IMR-90 (cell line): ENCODE results near the gene GUCY1B1. TPM values are rescaled to one million over a fixed set of nuclear protein-coding genes. Genes with fewer than 3 reads are reported as not detected.

Source experiments
- ATAC-seq: fragments of 200-7000 bp; cut with Tn5 transposase; 2 replicates; pipeline ENCODE4 v1.9.1; 2020; ENCODE audit warnings: low read depth, mild to moderate bottlenecking, moderate library complexity
- BruUV-seq: library from RNA; stranded (reverse); fragments of 400-500 nt; replicated peaks from 2 replicates; lab custom pipeline; 2021; lab: Mats Ljungman, UMichigan
- CTCF ChIA-PET: fragments of 300-600 bp; formaldehyde crosslinking; extraction: SDS; loops from one replicate; lab custom pipeline; 2021; ENCODE audit warnings: antibody characterized with exemption; lab: Yijun Ruan, JAX
- POLR2A ChIA-PET: fragments of 300-600 bp; sonication (Branson Sonifier 250); formaldehyde crosslinking; loops from one replicate; lab custom pipeline; 2022; ENCODE audit warnings: antibody characterized with exemption; ENCODE audit not compliant: unreplicated experiment; lab: Charles Lee
- DNase-seq: peaks from one replicate; pipeline ENCODE4 v3.0.0; 2013
- H2AFZ ChIP-seq: replicated peaks from 2 replicates; pipeline ENCODE3; 2013; ENCODE audit warnings: low read length, mild to moderate bottlenecking; ENCODE audit not compliant: poor library complexity
- H2AK5ac ChIP-seq: 2 replicates; pipeline ENCODE4 v1.6.1; 2013; ENCODE audit warnings: low read depth, low read length, inconsistent platforms
- H2AK9ac ChIP-seq: replicated peaks from 2 replicates; pipeline ENCODE3; 2013; ENCODE audit warnings: mild to moderate bottlenecking, low read depth, low read length, moderate library complexity; ENCODE audit not compliant: poor library complexity
- H2BK120ac ChIP-seq: 2 replicates; pipeline ENCODE4 v1.6.1; 2013; ENCODE audit warnings: low read depth, low read length, inconsistent platforms
- H2BK15ac ChIP-seq: 3 replicates; pipeline ENCODE4 v1.6.1; 2013; ENCODE audit warnings: low read depth, low read length, inconsistent platforms
- H2BK20ac ChIP-seq: 2 replicates; pipeline ENCODE4 v1.6.1; 2013; ENCODE audit warnings: low read depth, mild to moderate bottlenecking, inconsistent platforms, low read length, moderate library complexity
- H2BK5ac ChIP-seq: 2 replicates; pipeline ENCODE4 v1.6.1; 2013; ENCODE audit warnings: mild to moderate bottlenecking, low read depth, low read length, inconsistent platforms; ENCODE audit not compliant: poor library complexity, severe bottlenecking
- H3K14ac ChIP-seq: replicated peaks from 2 replicates; pipeline ENCODE4 v1.6.1; 2013; ENCODE audit warnings: low read depth, low read length, inconsistent platforms
- H3K18ac ChIP-seq: 2 replicates; pipeline ENCODE4 v1.6.1; 2013; ENCODE audit warnings: low read depth, low read length, control low read depth
- H3K23ac ChIP-seq: 2 replicates; pipeline ENCODE4 v1.6.1; 2013; ENCODE audit warnings: low read depth, low read length, inconsistent platforms
- H3K27ac ChIP-seq: 2 replicates; pipeline ENCODE4 v1.5.1; 2013; ENCODE audit warnings: mild to moderate bottlenecking, control low read depth, low read length; ENCODE audit not compliant: insufficient read depth
- H3K27me3 ChIP-seq: 2 replicates; pipeline ENCODE4 v1.6.1; 2013; ENCODE audit warnings: low read length; ENCODE audit not compliant: control insufficient read depth, insufficient read depth
- H3K36me3 ChIP-seq: 2 replicates; pipeline ENCODE4 v1.6.1; 2013; ENCODE audit warnings: low read length, mixed read lengths; ENCODE audit not compliant: control insufficient read depth, insufficient read depth
- H3K4ac ChIP-seq: 2 replicates; pipeline ENCODE4 v1.6.1; 2013; ENCODE audit warnings: low read depth, low read length, inconsistent platforms
- H3K4me1 ChIP-seq: 2 replicates; pipeline ENCODE4 v1.6.1; 2013; ENCODE audit warnings: low read length, mixed read lengths; ENCODE audit not compliant: control insufficient read depth, insufficient read depth
- H3K4me2 ChIP-seq: 2 replicates; pipeline ENCODE4 v1.6.1; 2013; ENCODE audit warnings: low read depth, mild to moderate bottlenecking, control low read depth, low read length, moderate library complexity
- H3K4me3 ChIP-seq: 2 replicates; pipeline ENCODE4 v1.5.1; 2013; ENCODE audit warnings: low read depth, mild to moderate bottlenecking, control low read depth, low read length, moderate library complexity; ENCODE audit not compliant: insufficient read depth
- H3K56ac ChIP-seq: 2 replicates; pipeline ENCODE4 v1.6.1; 2013; ENCODE audit warnings: low read length, inconsistent platforms; ENCODE audit not compliant: insufficient read depth; ENCODE audit errors: extremely low read depth
- H3K79me1 ChIP-seq, 2 experiments: 2 replicates each; pipeline ENCODE4 v1.6.1; 2013; ENCODE audit warnings: low read length in 2 of 2, inconsistent platforms in 1 of 2, low read depth in 1 of 2
- H3K9ac ChIP-seq: 2 replicates; pipeline ENCODE4 v1.6.1; 2013; ENCODE audit warnings: low read depth, low read length, control low read depth
- H3K9me1 ChIP-seq: 2 replicates; pipeline ENCODE4 v1.6.1; 2013; ENCODE audit warnings: low read length, inconsistent platforms; ENCODE audit not compliant: insufficient read depth
- H3K9me3 ChIP-seq: 2 replicates; pipeline ENCODE4 v1.6.1; 2013; ENCODE audit warnings: low read length; ENCODE audit not compliant: control insufficient read depth, insufficient read depth
- H4K20me1 ChIP-seq: 2 replicates; pipeline ENCODE4 v1.6.1; 2013; ENCODE audit warnings: low read length, inconsistent platforms; ENCODE audit not compliant: insufficient read depth
- H4K5ac ChIP-seq: 2 replicates; pipeline ENCODE4 v1.6.1; 2013; ENCODE audit warnings: mild to moderate bottlenecking, low read depth, low read length, control low read depth
- H4K8ac ChIP-seq, 2 experiments: 2 replicates each; pipeline ENCODE4 v1.6.1; 2013; ENCODE audit warnings: low read depth in 2 of 2, low read length in 2 of 2, control low read depth in 1 of 2, inconsistent platforms in 1 of 2
- H4K91ac ChIP-seq: 2 replicates; pipeline ENCODE4 v1.6.1; 2013; ENCODE audit warnings: low read depth, low read length, inconsistent platforms; ENCODE audit not compliant: insufficient read depth
- BHLHE40 ChIP-seq: fragments of 150-350 bp; IDR thresholded peaks from 2 replicates; pipeline ENCODE4 v1.6.1; 2016; ENCODE audit warnings: mild to moderate bottlenecking, low read depth, low read length
- CEBPB ChIP-seq: IDR thresholded peaks from 2 replicates; pipeline ENCODE4 v1.6.1; 2012; ENCODE audit warnings: low read depth, low read length, improper control_type of control experiment
- CHD1 ChIP-seq: IDR thresholded peaks from 2 replicates; pipeline ENCODE4 v1.6.1; 2012; ENCODE audit warnings: low read depth, low read length, improper control_type of control experiment
- FOS ChIP-seq: fragments of 150-350 bp; IDR thresholded peaks from 2 replicates; pipeline ENCODE4 v1.6.1; 2016; ENCODE audit warnings: low read depth, low read length
- MAFK ChIP-seq: IDR thresholded peaks from 2 replicates; pipeline ENCODE4 v1.6.1; 2012; ENCODE audit warnings: low read depth, low read length, improper control_type of control experiment
- MAZ ChIP-seq: IDR thresholded peaks from 2 replicates; pipeline ENCODE4 v1.6.1; 2012; ENCODE audit warnings: low read depth, mild to moderate bottlenecking, low read length, improper control_type of control experiment, moderate library complexity, borderline replicate concordance
- MXI1 ChIP-seq: IDR thresholded peaks from 2 replicates; pipeline ENCODE4 v1.6.1; 2012; ENCODE audit warnings: low read depth, mild to moderate bottlenecking, low read length, moderate library complexity, borderline replicate concordance
- NFE2L2 ChIP-seq: fragments of 150-350 bp; IDR thresholded peaks from 2 replicates; pipeline ENCODE4 v1.6.1; 2016; ENCODE audit warnings: low read depth, mild to moderate bottlenecking, low read length
- POLR2A ChIP-seq: IDR thresholded peaks from 2 replicates; pipeline ENCODE4 v1.6.1; 2012; ENCODE audit warnings: mild to moderate bottlenecking, low read depth, low read length
- RAD21 ChIP-seq: IDR thresholded peaks from 2 replicates; pipeline ENCODE4 v1.6.1; 2012; ENCODE audit warnings: low read length, improper control_type of control experiment
- RCOR1 ChIP-seq: IDR thresholded peaks from 2 replicates; pipeline ENCODE4 v1.6.1; 2012; ENCODE audit warnings: mild to moderate bottlenecking, low read length, improper control_type of control experiment; ENCODE audit not compliant: insufficient replicate concordance
- RFX5 ChIP-seq: IDR thresholded peaks from 2 replicates; pipeline ENCODE4 v1.8.0; 2012; ENCODE audit warnings: low read depth, mild to moderate bottlenecking, low read length, moderate library complexity
- SMC3 ChIP-seq: fragments of 150-350 bp; IDR thresholded peaks from 2 replicates; pipeline ENCODE4 v1.6.1; 2016; ENCODE audit warnings: low read depth, mild to moderate bottlenecking, antibody characterized with exemption, low read length, moderate library complexity
- WGBS, 2 experiments: methylation state at CpG; one replicate each; pipeline versions ENCODE4 v1.1.5 to v1.1.7; 2013; ENCODE audit warnings: missing lambda C conversion rate in 2 of 2; ENCODE audit not compliant: insufficient read length in 1 of 2; ENCODE audit errors: extremely low coverage in 2 of 2; 5-methylcytosine and 5-hydroxymethylcytosine counted together
- dilution Hi-C: fragments of 300-500 bp; cut with HindIII; formaldehyde crosslinking; loops from one replicate; pipeline ENCODE4 v1.14.3; 2018; ENCODE audit warnings: low sequenced_read_pairs; ENCODE audit not compliant: unreplicated experiment
- in situ Hi-C: fragments of 300-500 bp; cut with MboI; formaldehyde crosslinking; loops from 3 replicates; pipeline ENCODE4 v1.14.3; 2019; ENCODE audit warnings: low sequenced_read_pairs, inconsistent platforms, mixed read lengths
- intact Hi-C: fragments of 100-400 bp; cut with micrococcal nuclease; formaldehyde crosslinking; loops from 2 replicates; pipeline ENCODE4 v1.10.0; 2022
- polyA plus RNA-seq, 3 experiments: library from polyadenylated mRNA; depleted of rRNA; stranded (reverse); fragments of >200 nt; gene quantifications; 2 replicates each; pipeline ENCODE4 v1.2.3, GENCODE V29; 2012; ENCODE audit warnings: low replicate concordance in 1 of 3
- total RNA-seq: library from RNA; depleted of rRNA; stranded (reverse); fragments of >200 nt; gene quantifications from 2 replicates; pipeline ENCODE4 v1.2.3, GENCODE V29; 2012
- TF ChIP-seq, protein P1 (sequence below): fragments of 150-350 bp; IDR thresholded peaks from 2 replicates; pipeline ENCODE4 v1.6.1; 2016; ENCODE audit warnings: low read depth, mild to moderate bottlenecking, low read length, moderate library complexity, borderline replicate concordance
- TF ChIP-seq, protein P2 (sequence below): conservative IDR thresholded peaks from 2 replicates; pipeline ENCODE4 v1.5.1; 2012; ENCODE audit warnings: mild to moderate bottlenecking, low read depth, low read length, improper control_type of control experiment
- TF ChIP-seq, protein P3 (sequence below): fragments of 150-350 bp; IDR thresholded peaks from 2 replicates; pipeline ENCODE4 v1.6.1; 2017; ENCODE audit warnings: mild to moderate bottlenecking, antibody characterized with exemption, low read length, low read depth

Gene GUCY1B1
- total and polyA plus RNA-seq, 2 of the 4 experiments (the other 2 are of a cell fraction): 2.9 to 3.8 TPM

DNA sequence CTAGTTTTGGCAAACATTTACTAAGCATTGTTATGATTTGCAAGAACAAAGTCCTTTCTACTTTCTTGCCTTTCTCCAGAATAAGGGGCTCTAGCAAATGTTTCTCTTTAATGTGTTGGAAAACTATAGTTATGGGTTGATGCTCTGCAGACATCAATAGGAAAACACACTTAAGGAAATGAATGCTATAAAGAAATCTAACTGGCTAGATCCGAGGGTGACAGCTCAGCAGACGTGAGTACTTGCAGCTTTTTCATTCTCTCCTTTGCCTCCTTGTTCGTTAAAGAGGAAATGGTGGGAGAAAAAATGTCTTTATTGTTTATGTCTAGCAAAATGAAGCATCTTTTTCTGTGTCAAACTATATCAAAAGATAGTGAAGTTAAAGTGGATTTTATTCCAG is 6.3 kb downstream of the GUCY1B1 start:
- Histone ChIP-seq H3K4me2 (no peak overlapping the region), H3K27me3 (no peaks in the 10 kb centered on the region), H3K9me3 (no peaks in the 10 kb centered on the region), H2AFZ (no peak overlapping the region), H2BK15ac (no peak overlapping the region), H3K4me3 (no peak overlapping the region), H2BK5ac (no peak overlapping the region), H3K18ac (no peak overlapping the region), H3K9ac (no peak overlapping the region), H2AK5ac (no peak overlapping the region), H3K4ac (no peak overlapping the region), H3K23ac (no peak overlapping the region), H4K91ac (no peak overlapping the region), H4K5ac (no peak overlapping the region), H3K56ac (no peak overlapping the region), H2BK120ac (no peak overlapping the region), H3K36me3 (no peaks in the 10 kb centered on the region; the same call in 1 of the 2 replicates), H4K20me1 (no peaks in the 10 kb centered on the region), H3K27ac (no peak overlapping the region), H2BK20ac (no peak overlapping the region), H3K9me1 (no peaks in the 10 kb centered on the region), H4K8ac (no peak overlapping the region), H3K4me1 (peaks cover 4% of the 10 kb centered on the region; the same call in 1 of the 2 replicates), H3K79me1 (no peaks in the 10 kb centered on the region), H2AK9ac (no peak overlapping the region), H3K14ac (no peak overlapping the region)
- dilution Hi-C loops (no loop called here), intact Hi-C loops (loop anchor here (5.0 kb wide), 1 partner anchor 98 kb away; the partner anchor contains the start of gene GUCY1A1), in situ Hi-C loops (no loop called here)
- ChIA-PET POLR2A (no interaction called here), CTCF (no interaction called here)
- WGBS, 2 experiments: no CpG with 5 or more reads among the region's 3 CpGs
- ATAC-seq: no peak
- no peak for DNase-seq
- TF ChIP-seq NFE2L2: no peak
- no peak for TF ChIP-seq POLR2A
- TF ChIP-seq RAD21: no peak
- TF ChIP-seq RCOR1: no peak
- no peak for TF ChIP-seq CEBPB
- TF ChIP-seq, protein P1, sequence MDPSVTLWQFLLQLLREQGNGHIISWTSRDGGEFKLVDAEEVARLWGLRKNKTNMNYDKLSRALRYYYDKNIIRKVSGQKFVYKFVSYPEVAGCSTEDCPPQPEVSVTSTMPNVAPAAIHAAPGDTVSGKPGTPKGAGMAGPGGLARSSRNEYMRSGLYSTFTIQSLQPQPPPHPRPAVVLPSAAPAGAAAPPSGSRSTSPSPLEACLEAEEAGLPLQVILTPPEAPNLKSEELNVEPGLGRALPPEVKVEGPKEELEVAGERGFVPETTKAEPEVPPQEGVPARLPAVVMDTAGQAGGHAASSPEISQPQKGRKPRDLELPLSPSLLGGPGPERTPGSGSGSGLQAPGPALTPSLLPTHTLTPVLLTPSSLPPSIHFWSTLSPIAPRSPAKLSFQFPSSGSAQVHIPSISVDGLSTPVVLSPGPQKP: no peak
- no peak for TF ChIP-seq RFX5
- no peak for TF ChIP-seq MXI1
- no peak for TF ChIP-seq MAZ
- TF ChIP-seq FOS: no peak
- TF ChIP-seq, protein P2, sequence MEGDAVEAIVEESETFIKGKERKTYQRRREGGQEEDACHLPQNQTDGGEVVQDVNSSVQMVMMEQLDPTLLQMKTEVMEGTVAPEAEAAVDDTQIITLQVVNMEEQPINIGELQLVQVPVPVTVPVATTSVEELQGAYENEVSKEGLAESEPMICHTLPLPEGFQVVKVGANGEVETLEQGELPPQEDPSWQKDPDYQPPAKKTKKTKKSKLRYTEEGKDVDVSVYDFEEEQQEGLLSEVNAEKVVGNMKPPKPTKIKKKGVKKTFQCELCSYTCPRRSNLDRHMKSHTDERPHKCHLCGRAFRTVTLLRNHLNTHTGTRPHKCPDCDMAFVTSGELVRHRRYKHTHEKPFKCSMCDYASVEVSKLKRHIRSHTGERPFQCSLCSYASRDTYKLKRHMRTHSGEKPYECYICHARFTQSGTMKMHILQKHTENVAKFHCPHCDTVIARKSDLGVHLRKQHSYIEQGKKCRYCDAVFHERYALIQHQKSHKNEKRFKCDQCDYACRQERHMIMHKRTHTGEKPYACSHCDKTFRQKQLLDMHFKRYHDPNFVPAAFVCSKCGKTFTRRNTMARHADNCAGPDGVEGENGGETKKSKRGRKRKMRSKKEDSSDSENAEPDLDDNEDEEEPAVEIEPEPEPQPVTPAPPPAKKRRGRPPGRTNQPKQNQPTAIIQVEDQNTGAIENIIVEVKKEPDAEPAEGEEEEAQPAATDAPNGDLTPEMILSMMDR: no peak
- TF ChIP-seq BHLHE40: no peak
- no peak for TF ChIP-seq SMC3
- TF ChIP-seq CHD1: no peak
- TF ChIP-seq, protein P3, sequence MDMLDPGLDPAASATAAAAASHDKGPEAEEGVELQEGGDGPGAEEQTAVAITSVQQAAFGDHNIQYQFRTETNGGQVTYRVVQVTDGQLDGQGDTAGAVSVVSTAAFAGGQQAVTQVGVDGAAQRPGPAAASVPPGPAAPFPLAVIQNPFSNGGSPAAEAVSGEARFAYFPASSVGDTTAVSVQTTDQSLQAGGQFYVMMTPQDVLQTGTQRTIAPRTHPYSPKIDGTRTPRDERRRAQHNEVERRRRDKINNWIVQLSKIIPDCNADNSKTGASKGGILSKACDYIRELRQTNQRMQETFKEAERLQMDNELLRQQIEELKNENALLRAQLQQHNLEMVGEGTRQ: no peak
- no peak for TF ChIP-seq MAFK
- BruUV-seq: no TSS peak
